T-helper 2 cell treated with Interferon-gamma antibody and Interleukin-4, amounts not matched to agents 5 μg/mL and 100 μg/mL, for 36 hours (primary cell): ENCODE results near the gene SPATA21.
"Not testable (repeated sequence)": the region's sequence is repeated elsewhere in the genome, so short reads cannot be mapped to it uniquely, and the experiment has no call there.

Experiments
- DNase-seq: peaks from one replicate; pipeline ENCODE4 v3.0.0; 2021; ENCODE audit warnings: low spot score
- H3K27ac Mint-ChIP-seq: one replicate; pipeline ENCODE4 v1.8.0; 2021; ENCODE audit warnings: mild to moderate bottlenecking, mixed read lengths
- H3K27me3 Mint-ChIP-seq: one replicate; pipeline ENCODE4 v1.8.0; 2021; ENCODE audit warnings: low read depth, mixed read lengths
- H3K36me3 Mint-ChIP-seq: one replicate; pipeline ENCODE4 v1.8.0; 2021; ENCODE audit warnings: low read depth, mixed read lengths
- H3K4me1 Mint-ChIP-seq: one replicate; pipeline ENCODE4 v1.8.0; 2021; ENCODE audit warnings: low read depth, mixed read lengths
- H3K4me3 Mint-ChIP-seq: one replicate; pipeline ENCODE4 v1.8.0; 2022; ENCODE audit warnings: mild to moderate bottlenecking, moderate library complexity, mixed read lengths
- H3K9me3 Mint-ChIP-seq: one replicate; pipeline ENCODE4 v1.8.0; 2021; ENCODE audit warnings: mixed read lengths

Gene SPATA21

DNA sequence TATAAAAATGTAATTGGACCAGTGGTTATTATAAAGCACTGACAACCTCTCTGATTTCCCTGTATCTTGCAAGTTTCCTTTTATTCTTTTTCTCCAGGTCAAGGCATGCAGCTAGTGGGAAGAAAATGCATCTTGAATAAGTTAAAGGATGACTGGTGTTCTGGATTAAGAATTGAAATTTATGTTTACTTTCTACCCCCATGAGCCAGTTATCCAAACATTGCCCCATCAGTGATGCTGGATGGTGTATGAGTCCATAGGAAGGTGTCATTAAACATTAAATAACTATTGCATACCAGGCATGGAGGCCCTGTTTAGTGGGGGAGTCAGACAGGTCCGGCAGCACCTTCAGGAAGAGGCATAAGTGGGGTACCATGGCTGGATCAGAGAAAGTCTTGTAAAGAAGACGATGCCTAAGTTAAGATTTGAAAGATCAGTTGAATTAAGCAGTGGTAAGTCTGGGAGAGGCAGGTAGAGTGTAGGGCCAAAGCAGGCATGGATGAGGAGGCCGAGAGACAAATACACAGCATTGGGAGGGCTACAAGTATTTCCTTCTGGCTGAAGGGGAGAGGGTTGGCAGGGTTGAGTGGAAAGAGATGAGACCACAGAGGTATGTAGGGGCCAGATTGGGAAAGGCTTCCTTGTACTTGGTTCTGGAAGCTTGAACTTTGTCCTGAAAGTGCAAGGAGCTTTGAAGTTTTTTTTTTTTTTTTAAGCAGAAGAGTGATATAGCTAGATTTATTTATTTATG is 64.5 kb downstream of the SPATA21 start:
- Mint-ChIP-seq H3K4me3 (peak overlapping the region; percentile 78), H3K4me1 (peaks cover 50% of the 10 kb centered on the region), H3K36me3 (peaks cover 37% of the 10 kb centered on the region), H3K9me3 (no peaks in the 10 kb centered on the region), H3K27ac (peak overlapping the region; percentile 82), H3K27me3 (no peaks in the 10 kb centered on the region)
- DNase-seq = no peak

DNA sequence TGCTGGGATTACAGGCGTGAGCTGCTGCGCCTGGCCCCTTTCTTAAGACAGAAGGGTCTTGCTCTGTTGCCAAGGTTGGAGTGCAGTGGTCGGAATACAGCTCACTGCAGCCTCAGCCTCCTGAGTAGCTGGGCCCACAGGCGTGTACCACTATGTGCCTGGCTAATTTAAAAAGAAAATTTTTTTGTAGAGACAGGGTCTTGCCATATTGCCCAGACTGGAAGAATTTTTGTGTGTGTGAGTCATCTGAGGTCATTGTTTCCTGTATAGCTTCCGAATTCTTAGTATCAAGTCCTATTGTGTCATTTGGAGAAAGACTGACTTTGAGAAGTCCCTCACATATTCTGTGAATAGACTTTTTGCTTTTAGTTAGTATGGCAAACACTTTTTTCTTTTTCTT is 65.5 kb downstream of the SPATA21 start:
- Mint-ChIP-seq H3K9me3 (no peaks in the 10 kb centered on the region), H3K36me3 (peaks cover 35% of the 10 kb centered on the region), H3K4me1 (peaks cover 46% of the 10 kb centered on the region), H3K27ac (peak overlapping the region; percentile 82), H3K4me3 (peak overlapping the region; percentile 78), H3K27me3 (no peaks in the 10 kb centered on the region)
- DNase-seq = no peak

DNA sequence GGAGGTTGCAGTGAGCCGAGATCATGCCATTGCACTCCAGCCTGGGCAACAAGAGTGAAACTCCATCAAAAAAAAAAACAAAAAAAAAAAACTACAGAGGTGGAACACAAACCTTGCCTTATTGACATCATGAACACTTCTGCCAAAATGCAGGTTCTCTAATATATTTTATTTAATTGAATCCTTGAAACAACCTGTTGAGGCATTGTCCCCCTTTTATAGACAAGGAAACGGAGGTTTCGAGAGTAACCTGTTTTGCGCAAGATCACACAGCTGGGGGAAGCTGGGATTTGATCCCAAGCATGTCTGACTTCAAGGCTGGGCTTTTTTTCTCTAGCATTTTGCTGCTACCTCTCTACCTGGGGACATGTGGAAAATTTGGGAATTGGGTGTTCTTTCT is 67.4 kb downstream of the SPATA21 start:
- no peak overlapping the region for H3K27ac Mint-ChIP-seq

DNA sequence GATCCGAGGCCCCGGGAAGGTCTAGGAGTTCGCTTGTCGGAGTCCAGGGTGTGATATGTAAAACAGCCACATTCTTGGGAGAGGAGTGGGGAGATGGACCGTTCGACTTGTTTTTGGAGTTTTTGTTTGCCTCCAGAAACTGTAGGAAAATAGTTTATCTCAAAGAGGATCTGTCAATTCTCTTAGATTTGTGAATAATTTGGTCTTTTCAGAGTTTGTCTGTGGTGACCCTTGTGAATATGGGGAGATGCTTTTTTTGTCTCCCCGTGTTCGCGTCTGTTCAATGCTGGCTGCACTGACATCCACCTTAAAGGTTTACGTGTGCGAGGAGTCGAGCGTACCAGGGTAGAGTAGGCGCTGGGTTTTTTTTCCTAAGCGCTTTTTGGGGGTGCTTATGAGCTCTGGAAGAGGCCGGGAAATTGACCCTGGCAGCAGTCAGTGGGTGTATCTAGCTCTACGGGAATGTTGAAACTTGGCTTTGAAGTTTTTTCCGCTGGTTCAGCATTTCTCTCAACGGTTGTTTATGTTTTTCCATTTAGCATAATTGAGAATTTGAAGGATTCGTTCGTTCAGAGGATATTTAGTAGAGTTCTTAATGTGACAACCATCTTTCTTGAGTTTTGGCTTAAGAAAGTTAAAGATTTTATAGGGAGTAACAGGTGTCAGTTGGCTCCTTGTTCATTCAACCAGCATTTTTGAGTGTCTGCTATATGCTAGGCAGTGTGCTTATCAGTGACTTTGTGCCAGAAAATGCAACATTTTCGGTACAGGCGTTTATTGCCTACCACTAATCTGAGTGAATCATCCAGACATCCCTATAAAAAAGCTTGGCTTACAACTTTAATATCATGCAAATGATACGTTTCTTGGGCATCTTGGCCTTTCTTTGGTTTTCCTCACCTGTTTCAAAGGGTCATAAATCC is 69.0 kb downstream of the SPATA21 start:
- peak overlapping the region; percentile 96 for H3K4me3 Mint-ChIP-seq
- H3K27me3 Mint-ChIP-seq = no peaks in the 10 kb centered on the region
- H3K4me1 Mint-ChIP-seq = peaks cover 40% of the 10 kb centered on the region
- H3K36me3 Mint-ChIP-seq = peaks cover 29% of the 10 kb centered on the region
- no peaks in the 10 kb centered on the region for H3K9me3 Mint-ChIP-seq
- H3K27ac Mint-ChIP-seq = peak overlapping the region; percentile 100
- DNase-seq = no peak

More for the DNA sequence above, 67.4 kb downstream of the SPATA21 start:
- no peaks in the 10 kb centered on the region for H3K9me3 Mint-ChIP-seq
- DNase-seq = no peak
- H3K36me3 Mint-ChIP-seq = peaks cover 35% of the 10 kb centered on the region
- peak overlapping the region; percentile 96 for H3K4me3 Mint-ChIP-seq
- H3K4me1 Mint-ChIP-seq = peaks cover 44% of the 10 kb centered on the region
- no peaks in the 10 kb centered on the region for H3K27me3 Mint-ChIP-seq

DNA sequence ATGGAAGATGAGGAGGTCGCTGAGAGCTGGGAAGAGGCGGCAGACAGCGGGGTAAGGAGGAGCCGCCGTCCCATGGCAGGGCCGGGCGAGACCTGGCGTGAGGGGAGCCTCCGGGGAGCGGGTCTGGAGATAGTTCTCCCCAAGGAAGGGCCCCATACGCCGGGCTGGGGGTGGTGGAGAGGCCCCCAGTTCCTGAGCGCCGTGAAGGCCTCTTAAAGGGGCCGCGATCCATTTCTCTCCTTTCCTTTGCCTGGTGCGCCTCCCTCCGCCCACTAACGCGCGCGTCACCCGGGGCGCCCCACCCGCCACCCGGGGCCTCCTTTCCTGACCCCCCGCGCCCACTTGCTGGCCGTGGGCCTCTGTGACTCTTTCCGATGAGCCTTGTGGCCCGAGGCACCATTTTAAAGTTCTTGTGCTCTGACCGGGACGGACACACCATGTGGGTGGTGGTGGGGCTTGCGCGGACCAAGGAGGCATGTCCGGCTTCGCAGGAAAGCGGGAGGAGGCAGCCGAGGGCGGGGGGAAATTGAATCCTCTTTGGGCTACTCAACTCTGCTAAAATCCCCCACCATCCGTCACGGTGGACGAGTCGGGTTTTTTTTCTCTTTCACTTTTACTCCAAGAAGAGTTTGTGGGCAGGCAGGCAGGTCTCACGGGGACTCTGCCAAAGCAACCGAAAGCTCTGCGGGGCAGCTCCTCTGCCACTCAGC is 69.8 kb downstream of the SPATA21 start:
- Mint-ChIP-seq H3K36me3 (peaks cover 23% of the 10 kb centered on the region), H3K27ac (peak overlapping the region; percentile 100), H3K4me3 (peak overlapping the region; percentile 96), H3K4me1 (peaks cover 37% of the 10 kb centered on the region), H3K9me3 (no peaks in the 10 kb centered on the region), H3K27me3 (no peaks in the 10 kb centered on the region)
- DNase-seq = peak; percentile 91

DNA sequence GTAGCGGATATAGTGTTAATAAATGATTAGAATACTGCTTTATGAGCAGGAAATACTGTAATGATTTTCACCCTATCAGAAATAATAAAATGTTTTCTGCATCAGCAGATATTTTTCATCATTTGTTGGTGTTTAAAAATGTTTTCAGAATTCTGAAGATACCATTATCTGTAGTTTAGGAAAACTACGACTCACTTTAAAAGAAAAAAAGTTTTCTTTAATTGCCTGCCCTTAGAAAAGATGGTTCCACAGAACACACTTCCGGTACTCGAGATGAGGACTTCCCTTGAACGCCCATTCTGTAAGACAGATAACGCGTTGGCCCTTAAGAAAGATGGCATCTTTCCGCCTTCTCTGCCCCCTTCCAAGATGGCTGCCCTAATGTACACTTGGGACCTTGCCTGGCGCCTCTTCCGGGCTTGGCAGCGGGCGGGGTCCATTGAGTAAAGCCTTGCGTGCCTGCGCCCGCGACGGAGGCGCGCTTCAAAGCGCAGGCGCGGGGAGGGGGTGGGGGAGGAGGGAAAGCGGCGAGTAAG is 70.4 kb downstream of the SPATA21 start, which contains the start of gene SZRD1:
Gene SZRD1 (plus strand): TSS at position 521 of the 536 bp plus-strand sequence. CDS start 16 bp downstream, outside the sequence.
- peak within 1 kb of the TSS; percentile 96 for H3K4me3 Mint-ChIP-seq
- DNase-seq = peak; percentile 96
- no peaks in the 10 kb centered on the region for H3K27me3 Mint-ChIP-seq
- no peaks in the 10 kb centered on the region for H3K9me3 Mint-ChIP-seq
- H3K36me3 Mint-ChIP-seq = peaks cover 18% of the 10 kb centered on the region
- H3K27ac Mint-ChIP-seq = peak within 1 kb of the TSS; percentile 100
- H3K4me1 Mint-ChIP-seq = peaks cover 33% of the 10 kb centered on the region

DNA sequence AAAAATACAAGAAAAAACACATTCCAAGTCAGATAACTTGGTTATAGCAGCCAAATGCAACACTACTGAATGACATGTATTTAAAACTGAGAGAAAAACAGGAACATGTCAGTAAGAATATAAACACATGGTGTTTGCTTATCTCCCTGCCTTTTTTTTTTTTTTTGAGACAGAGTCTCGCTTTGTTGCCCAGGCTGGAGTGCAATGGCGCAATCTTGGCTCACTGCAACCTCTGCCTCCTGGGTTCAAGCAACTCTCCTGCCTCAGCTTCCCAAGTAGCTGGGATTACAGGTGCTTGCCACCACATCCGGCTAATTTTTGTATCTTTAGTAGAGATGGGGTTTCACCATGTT is 72.1 kb downstream of the SPATA21 start:
- H3K27ac Mint-ChIP-seq, H3K27me3 Mint-ChIP-seq, DNase-seq, H3K9me3 Mint-ChIP-seq, H3K4me3 Mint-ChIP-seq: not testable (repeated sequence)
- Mint-ChIP-seq H3K36me3 (peaks cover 11% of the 10 kb centered on the region), H3K4me1 (peaks cover 23% of the 10 kb centered on the region)

DNA sequence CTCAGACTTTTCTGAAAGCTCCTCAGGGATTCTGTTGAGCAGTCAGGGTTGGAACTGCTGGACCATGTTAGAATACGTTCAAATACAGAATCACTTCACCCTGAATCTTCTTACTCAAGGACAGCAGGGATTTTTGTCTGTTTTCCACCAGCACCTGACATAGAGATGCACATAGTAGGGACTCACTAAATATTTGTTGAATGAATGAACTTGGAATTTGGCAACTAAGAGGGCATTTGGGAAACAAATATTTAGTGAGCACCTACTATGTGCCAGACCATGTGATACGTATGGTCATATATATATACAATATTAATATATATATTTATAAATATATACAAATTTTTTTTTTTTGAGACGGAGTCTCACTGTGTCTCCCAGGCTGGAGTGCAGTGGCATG is 80.4 kb downstream of the SPATA21 start:
- no peak overlapping the region for H3K4me3 Mint-ChIP-seq
- H3K27me3 Mint-ChIP-seq = no peaks in the 10 kb centered on the region
- no peak overlapping the region for H3K27ac Mint-ChIP-seq
- no peaks in the 10 kb centered on the region for H3K36me3 Mint-ChIP-seq
- H3K4me1 Mint-ChIP-seq = peaks cover 5% of the 10 kb centered on the region
- no peaks in the 10 kb centered on the region for H3K9me3 Mint-ChIP-seq
- DNase-seq = no peak

DNA sequence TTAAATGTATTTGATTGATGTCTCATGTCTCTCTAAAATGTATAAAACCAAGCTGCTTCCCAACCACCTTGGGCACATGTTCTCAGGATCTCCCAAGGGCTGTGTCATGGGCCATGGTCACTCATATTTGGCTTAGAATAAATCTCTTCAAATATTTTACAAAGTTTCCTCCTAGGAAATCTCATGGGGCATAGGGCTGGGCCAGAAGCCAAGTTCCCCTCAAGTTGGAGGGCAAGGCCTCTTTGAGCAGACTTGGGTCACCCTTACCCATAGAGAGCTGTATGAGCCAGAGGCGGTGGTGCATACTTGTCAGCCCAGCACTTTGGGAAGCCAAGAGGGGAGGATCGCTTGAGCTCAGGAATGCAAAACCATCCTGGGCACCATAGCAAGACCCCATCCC is 82.6 kb downstream of the SPATA21 start:
- Mint-ChIP-seq H3K9me3 (no peaks in the 10 kb centered on the region), H3K4me1 (peaks cover 16% of the 10 kb centered on the region), H3K27ac (no peak overlapping the region), H3K36me3 (peaks cover 4% of the 10 kb centered on the region), H3K4me3 (peak overlapping the region; percentile 38), H3K27me3 (no peaks in the 10 kb centered on the region)
- no peak for DNase-seq

DNA sequence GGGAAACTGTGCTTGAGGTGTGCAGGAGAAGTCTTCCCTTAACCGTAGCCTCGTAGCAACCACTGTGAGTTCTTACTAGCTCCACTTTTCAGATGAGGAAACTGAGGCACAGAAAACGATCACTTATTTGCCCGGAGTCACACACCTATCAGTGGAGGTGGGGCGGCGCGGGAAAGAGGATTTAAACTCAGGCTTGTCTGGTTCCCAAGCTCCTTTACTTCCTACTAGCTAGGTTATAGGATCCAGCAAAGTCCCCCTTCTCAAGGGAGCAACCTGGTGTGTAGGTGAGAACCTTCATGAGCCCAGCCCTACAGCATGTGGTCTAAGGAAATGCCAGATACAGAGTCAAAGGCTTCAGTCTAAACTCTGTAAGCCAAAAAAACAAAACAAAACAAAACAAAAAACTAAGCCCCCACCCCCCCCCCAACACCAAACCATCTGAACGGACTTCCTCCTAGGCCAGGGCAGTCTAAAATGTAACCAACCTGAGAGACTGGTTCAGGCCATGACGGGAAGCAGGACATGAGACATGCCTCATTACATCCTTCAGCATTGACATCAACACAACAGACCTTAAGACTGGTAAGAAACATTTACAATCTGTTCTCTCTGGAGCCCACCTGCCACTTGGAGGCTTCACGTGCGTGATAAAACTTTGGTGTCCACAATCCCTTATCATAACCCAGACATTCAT is 84.2 kb downstream of the SPATA21 start:
- H3K27me3 Mint-ChIP-seq = no peaks in the 10 kb centered on the region
- H3K36me3 Mint-ChIP-seq = peaks cover 9% of the 10 kb centered on the region
- no peaks in the 10 kb centered on the region for H3K9me3 Mint-ChIP-seq

DNA sequence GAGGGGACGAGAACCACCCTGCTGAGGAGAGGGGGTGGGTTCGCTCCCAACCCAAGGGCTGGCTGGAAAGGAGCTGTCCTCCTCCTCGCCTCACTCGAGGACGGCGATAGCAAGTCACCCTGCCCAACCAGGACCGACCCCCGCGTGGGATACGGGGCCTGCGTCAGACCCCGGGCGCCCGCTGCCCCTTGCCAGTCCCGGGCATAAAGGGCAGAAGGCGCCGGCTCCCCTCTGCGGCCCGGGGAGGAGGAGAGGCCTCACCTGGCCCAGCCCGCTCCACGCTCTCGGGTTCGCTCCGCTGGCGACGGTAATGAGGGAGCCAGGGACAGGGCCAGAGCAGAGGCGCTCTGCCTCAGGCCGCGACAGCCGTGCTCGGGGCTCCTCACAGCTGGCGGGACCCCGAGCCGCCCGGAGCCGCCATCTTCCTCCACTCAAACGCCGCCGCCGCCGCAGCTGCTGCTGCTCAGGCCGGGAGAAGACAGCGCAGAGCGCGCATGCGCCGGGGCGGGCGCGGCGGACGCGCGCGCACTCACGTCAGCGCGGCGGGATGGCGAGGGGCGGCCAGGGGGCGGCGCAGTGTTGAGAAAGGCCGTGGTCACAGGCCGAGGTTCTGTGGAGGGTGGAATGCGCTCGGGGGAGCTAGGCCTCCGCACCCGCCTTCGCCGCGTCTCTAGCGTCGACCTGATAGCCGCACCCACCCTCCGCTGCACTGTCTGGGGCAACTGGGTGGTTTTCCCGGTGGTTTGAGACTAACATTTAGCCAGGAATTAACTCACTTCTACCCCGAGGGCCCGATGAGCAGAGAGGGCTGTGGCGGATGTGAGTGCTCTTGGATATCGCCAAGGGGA is 85.0 kb downstream of the SPATA21 start, which contains the start of gene FBXO42:
Gene FBXO42 (minus strand): TSS at position 487 of the 848 bp plus-strand sequence. CDS start 37,062 bp downstream, outside the sequence.
- Mint-ChIP-seq H3K4me3 (peak within 1 kb of the TSS; percentile 91), H3K4me1 (peaks cover 21% of the 10 kb centered on the region), H3K27me3 (no peaks in the 10 kb centered on the region), H3K9me3 (no peaks in the 10 kb centered on the region), H3K27ac (peak within 1 kb of the TSS; percentile 89), H3K36me3 (peaks cover 9% of the 10 kb centered on the region)
- DNase-seq = peak; percentile 95

More for the DNA sequence above, 84.2 kb downstream of the SPATA21 start:
- Mint-ChIP-seq H3K4me3 (peak overlapping the region; percentile 91), H3K27ac (peak overlapping the region; percentile 89), H3K4me1 (peaks cover 21% of the 10 kb centered on the region)
- DNase-seq = no peak

DNA sequence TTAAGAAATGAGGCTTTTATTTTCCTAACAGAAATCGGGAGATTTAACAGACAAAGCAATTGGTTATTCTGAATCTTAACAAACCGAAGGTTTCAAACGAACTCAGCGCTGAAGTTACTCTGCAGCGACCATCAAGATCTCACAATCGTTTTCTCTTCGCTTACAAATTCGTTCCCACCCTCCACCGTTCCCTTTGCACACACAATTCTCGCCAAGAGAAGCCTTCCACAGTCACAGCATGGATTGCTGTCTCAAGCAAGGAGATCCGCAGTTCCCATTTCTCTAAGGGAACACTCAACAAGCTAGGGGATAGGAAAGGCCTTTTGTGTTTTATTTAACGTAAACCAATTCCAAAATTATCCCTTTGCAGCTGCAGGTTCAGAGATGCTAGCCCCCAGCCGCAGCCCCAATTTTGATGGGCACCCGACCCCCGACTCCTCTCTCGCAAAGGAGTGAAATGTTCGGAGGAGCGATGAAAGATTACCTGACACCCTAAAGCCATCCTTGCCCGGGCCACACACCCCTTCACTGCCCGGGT is 85.7 kb downstream of the SPATA21 start:
- H3K4me1 Mint-ChIP-seq = peaks cover 21% of the 10 kb centered on the region
- no peaks in the 10 kb centered on the region for H3K9me3 Mint-ChIP-seq
- H3K36me3 Mint-ChIP-seq = peaks cover 9% of the 10 kb centered on the region
- peak overlapping the region; percentile 91 for H3K4me3 Mint-ChIP-seq
- peak overlapping the region; percentile 89 for H3K27ac Mint-ChIP-seq
- no peaks in the 10 kb centered on the region for H3K27me3 Mint-ChIP-seq
- no peak for DNase-seq
